ENCODE results near the gene FOXJ3.

DNA sequence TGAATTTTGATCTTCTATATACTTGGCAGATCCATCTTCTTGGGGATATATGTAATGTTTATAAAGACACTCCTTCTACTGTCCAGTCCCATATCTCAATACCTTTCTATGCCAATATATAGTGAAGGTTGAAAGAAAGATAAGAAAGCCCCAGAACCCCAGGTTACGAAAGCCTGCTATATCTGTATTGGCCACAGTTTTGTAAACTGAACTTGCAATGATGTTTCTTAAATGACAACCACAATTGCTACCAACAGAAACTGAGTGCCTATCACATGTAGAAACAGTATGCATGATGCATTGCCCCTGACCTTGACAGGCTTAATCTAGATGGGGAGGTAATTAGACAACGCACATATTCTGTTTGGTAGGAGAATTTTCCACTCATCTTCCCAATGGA, 37.8 kb upstream of the FOXJ3 start:
- TF ChIP-seq, protein P1, sequence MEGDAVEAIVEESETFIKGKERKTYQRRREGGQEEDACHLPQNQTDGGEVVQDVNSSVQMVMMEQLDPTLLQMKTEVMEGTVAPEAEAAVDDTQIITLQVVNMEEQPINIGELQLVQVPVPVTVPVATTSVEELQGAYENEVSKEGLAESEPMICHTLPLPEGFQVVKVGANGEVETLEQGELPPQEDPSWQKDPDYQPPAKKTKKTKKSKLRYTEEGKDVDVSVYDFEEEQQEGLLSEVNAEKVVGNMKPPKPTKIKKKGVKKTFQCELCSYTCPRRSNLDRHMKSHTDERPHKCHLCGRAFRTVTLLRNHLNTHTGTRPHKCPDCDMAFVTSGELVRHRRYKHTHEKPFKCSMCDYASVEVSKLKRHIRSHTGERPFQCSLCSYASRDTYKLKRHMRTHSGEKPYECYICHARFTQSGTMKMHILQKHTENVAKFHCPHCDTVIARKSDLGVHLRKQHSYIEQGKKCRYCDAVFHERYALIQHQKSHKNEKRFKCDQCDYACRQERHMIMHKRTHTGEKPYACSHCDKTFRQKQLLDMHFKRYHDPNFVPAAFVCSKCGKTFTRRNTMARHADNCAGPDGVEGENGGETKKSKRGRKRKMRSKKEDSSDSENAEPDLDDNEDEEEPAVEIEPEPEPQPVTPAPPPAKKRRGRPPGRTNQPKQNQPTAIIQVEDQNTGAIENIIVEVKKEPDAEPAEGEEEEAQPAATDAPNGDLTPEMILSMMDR (IDR thresholded peaks at IDR 0.05): no peak
- no peak for TF ChIP-seq POLR2AphosphoS5 (IDR thresholded peaks at IDR 0.05)

All from sigmoid colon (tissue), 4 donors.